GM23338 (cell line): Measurements from ENCODE around the gene GNAT3. TPM values are rescaled to one million over a fixed set of nuclear protein-coding genes. Genes with fewer than 3 reads are reported as not detected.

Source experiments
- ATAC-seq: fragments of 200-7000 bp; cut with Tn5 transposase; 3 replicates; pipeline ENCODE4 v1.9.1; 2020
- DNase-seq: peaks from one replicate; pipeline ENCODE4 v3.0.0-alpha.2; 2015; ENCODE audit warnings: low spot score
- H2AFZ ChIP-seq: fragments of 200-600 bp; sonication (generic); 2 replicates; pipeline ENCODE4 v1.8.0; 2016; ENCODE audit warnings: antibody characterized with exemption, mild to moderate bottlenecking, moderate library complexity
- H3F3A ChIP-seq: fragments of 200-600 bp; sonication (generic); replicated peaks from 2 replicates; pipeline ENCODE4 v1.8.0; 2017; ENCODE audit warnings: antibody characterized with exemption, mixed run types, low read depth
- H3K27ac ChIP-seq: fragments of 200-600 bp; sonication (generic); 2 replicates; pipeline ENCODE4 v1.6.1; 2016; ENCODE audit warnings: low read depth
- H3K27me3 ChIP-seq: fragments of 200-600 bp; sonication (generic); 2 replicates; pipeline ENCODE4 v1.8.0; 2016; ENCODE audit warnings: mild to moderate bottlenecking, mixed run types, moderate library complexity; ENCODE audit not compliant: insufficient read depth
- H3K36me3 ChIP-seq: fragments of 200-600 bp; sonication (generic); 2 replicates; pipeline ENCODE4 v1.8.0; 2016; ENCODE audit warnings: mild to moderate bottlenecking; ENCODE audit not compliant: insufficient read depth
- H3K4me1 ChIP-seq: fragments of 200-600 bp; sonication (generic); 2 replicates; pipeline ENCODE4 v1.8.0; 2016; ENCODE audit warnings: mild to moderate bottlenecking, moderate library complexity; ENCODE audit not compliant: insufficient read depth
- H3K4me2 ChIP-seq: fragments of 200-600 bp; sonication (generic); 2 replicates; pipeline ENCODE4 v1.7.1; 2017; ENCODE audit warnings: mixed run types
- H3K4me3 ChIP-seq: fragments of 200-600 bp; sonication (generic); 2 replicates; pipeline ENCODE4 v1.6.1; 2016; ENCODE audit warnings: mixed run types
- H3K79me2 ChIP-seq: fragments of 200-600 bp; sonication (generic); replicated peaks from 2 replicates; pipeline ENCODE4 v1.8.0; 2017; ENCODE audit warnings: mild to moderate bottlenecking; ENCODE audit not compliant: insufficient read depth
- H3K9me2 ChIP-seq: fragments of 200-600 bp; sonication (generic); 2 replicates; pipeline ENCODE4 v1.8.0; 2017; ENCODE audit not compliant: insufficient read depth
- H4K20me1 ChIP-seq: fragments of 200-600 bp; sonication (generic); replicated peaks from 2 replicates; pipeline ENCODE4 v1.8.0; 2017; ENCODE audit warnings: mild to moderate bottlenecking; ENCODE audit not compliant: insufficient read depth
- H3K27ac Mint-ChIP-seq: 2 replicates; pipeline ENCODE4 v1.8.0; 2020; ENCODE audit warnings: inconsistent platforms, mild to moderate bottlenecking, moderate library complexity, mixed read lengths
- H3K27me3 Mint-ChIP-seq: 3 replicates; pipeline ENCODE4 v1.8.0; 2022; ENCODE audit warnings: low read depth, mild to moderate bottlenecking, moderate library complexity, mixed read lengths, inconsistent platforms; ENCODE audit not compliant: insufficient read depth, poor library complexity
- H3K36me3 Mint-ChIP-seq: 3 replicates; pipeline ENCODE4 v1.8.0; 2021; ENCODE audit warnings: low read depth, mild to moderate bottlenecking, inconsistent platforms, moderate library complexity, mixed read lengths
- H3K4me1 Mint-ChIP-seq: 3 replicates; pipeline ENCODE4 v1.8.0; 2020; ENCODE audit warnings: mild to moderate bottlenecking, inconsistent platforms, mixed read lengths
- H3K4me3 Mint-ChIP-seq: 3 replicates; pipeline ENCODE4 v1.8.0; 2021; ENCODE audit warnings: moderate library complexity, mild to moderate bottlenecking, inconsistent platforms, mixed read lengths
- H3K9me3 Mint-ChIP-seq: 3 replicates; pipeline ENCODE4 v1.8.0; 2020; ENCODE audit warnings: moderate library complexity, mild to moderate bottlenecking, inconsistent platforms, mixed read lengths
- POLR2AphosphoS5 ChIP-seq: IDR thresholded peaks from 2 replicates; pipeline ENCODE4 v1.6.1; 2016; ENCODE audit warnings: antibody characterized with exemption, low read depth
- polyA plus RNA-seq: library from polyadenylated mRNA; unstranded; fragments of >200 nt; fragmentation: Nextera tagmentation; extraction: Ambion mirVana; gene quantifications from 2 replicates; pipeline ENCODE4 v1.2.1, GENCODE V29; 2016
- total RNA-seq: library from RNA; depleted of rRNA; stranded (reverse); fragments of >200 nt; shearing (Covaris generic); gene quantifications from 2 replicates; pipeline ENCODE4 v1.2.3, GENCODE V29; 2014
- TF ChIP-seq, protein P1 (sequence below): fragments of 250-450 bp; sonication (Bioruptor Pico); IDR thresholded peaks from 2 replicates; pipeline ENCODE4 v1.5.0; 2020; ENCODE audit warnings: mild to moderate bottlenecking, moderate library complexity
- TF ChIP-seq, protein P2 (sequence below): IDR thresholded peaks from 2 replicates; pipeline ENCODE4 v1.6.1; 2016; ENCODE audit warnings: antibody characterized with exemption
- TF ChIP-seq, protein P3 (sequence below): IDR thresholded peaks from one replicate; pipeline ENCODE4 v1.6.1; 2018; ENCODE audit warnings: antibody characterized with exemption; ENCODE audit not compliant: unreplicated experiment

Gene GNAT3
- total and polyA plus RNA-seq, 2 experiments from 2014 or later, result not detected

DNA sequence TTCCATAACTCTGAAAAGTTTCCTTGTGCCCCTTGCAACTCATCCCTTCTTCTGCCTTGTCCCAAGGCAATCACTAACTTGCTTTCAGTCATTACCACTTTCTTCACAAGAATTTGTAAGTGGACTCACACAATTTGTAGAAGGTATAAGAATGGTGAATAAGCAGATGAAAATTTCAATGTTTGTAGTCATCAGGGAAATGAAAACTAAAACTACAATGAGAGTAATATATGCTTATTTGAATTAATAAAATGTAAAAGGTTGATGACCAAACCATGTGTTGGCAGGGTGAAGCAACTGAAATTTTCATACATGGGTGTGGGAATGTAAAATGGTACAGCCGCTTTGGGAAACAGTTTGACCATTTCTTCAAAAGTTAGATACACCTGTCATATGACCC is 79.7 kb downstream of the GNAT3 start (continued):
- TF ChIP-seq, protein P1, sequence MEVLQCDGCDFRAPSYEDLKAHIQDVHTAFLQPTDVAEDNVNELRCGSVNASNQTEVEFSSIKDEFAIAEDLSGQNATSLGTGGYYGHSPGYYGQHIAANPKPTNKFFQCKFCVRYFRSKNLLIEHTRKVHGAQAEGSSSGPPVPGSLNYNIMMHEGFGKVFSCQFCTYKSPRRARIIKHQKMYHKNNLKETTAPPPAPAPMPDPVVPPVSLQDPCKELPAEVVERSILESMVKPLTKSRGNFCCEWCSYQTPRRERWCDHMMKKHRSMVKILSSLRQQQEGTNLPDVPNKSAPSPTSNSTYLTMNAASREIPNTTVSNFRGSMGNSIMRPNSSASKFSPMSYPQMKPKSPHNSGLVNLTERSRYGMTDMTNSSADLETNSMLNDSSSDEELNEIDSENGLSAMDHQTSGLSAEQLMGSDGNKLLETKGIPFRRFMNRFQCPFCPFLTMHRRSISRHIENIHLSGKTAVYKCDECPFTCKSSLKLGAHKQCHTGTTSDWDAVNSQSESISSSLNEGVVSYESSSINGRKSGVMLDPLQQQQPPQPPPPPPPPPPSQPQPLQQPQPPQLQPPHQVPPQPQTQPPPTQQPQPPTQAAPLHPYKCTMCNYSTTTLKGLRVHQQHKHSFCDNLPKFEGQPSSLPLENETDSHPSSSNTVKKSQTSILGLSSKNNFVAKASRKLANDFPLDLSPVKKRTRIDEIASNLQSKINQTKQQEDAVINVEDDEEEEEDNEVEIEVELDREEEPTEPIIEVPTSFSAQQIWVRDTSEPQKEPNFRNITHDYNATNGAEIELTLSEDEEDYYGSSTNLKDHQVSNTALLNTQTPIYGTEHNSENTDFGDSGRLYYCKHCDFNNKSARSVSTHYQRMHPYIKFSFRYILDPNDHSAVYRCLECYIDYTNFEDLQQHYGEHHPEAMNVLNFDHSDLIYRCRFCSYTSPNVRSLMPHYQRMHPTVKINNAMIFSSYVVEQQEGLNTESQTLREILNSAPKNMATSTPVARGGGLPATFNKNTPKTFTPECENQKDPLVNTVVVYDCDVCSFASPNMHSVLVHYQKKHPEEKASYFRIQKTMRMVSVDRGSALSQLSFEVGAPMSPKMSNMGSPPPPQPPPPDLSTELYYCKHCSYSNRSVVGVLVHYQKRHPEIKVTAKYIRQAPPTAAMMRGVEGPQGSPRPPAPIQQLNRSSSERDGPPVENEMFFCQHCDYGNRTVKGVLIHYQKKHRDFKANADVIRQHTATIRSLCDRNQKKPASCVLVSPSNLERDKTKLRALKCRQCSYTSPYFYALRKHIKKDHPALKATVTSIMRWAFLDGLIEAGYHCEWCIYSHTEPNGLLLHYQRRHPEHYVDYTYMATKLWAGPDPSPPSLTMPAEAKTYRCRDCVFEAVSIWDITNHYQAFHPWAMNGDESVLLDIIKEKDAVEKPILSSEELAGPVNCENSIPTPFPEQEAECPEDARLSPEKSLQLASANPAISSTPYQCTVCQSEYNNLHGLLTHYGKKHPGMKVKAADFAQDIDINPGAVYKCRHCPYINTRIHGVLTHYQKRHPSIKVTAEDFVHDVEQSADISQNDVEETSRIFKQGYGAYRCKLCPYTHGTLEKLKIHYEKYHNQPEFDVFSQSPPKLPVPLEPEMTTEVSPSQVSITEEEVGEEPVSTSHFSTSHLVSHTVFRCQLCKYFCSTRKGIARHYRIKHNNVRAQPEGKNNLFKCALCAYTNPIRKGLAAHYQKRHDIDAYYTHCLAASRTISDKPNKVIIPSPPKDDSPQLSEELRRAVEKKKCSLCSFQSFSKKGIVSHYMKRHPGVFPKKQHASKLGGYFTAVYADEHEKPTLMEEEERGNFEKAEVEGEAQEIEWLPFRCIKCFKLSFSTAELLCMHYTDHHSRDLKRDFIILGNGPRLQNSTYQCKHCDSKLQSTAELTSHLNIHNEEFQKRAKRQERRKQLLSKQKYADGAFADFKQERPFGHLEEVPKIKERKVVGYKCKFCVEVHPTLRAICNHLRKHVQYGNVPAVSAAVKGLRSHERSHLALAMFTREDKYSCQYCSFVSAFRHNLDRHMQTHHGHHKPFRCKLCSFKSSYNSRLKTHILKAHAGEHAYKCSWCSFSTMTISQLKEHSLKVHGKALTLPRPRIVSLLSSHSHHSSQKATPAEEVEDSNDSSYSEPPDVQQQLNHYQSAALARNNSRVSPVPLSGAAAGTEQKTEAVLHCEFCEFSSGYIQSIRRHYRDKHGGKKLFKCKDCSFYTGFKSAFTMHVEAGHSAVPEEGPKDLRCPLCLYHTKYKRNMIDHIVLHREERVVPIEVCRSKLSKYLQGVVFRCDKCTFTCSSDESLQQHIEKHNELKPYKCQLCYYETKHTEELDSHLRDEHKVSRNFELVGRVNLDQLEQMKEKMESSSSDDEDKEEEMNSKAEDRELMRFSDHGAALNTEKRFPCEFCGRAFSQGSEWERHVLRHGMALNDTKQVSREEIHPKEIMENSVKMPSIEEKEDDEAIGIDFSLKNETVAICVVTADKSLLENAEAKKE (CRISPR knock-in tag), result no peak
- TF ChIP-seq, protein P2, sequence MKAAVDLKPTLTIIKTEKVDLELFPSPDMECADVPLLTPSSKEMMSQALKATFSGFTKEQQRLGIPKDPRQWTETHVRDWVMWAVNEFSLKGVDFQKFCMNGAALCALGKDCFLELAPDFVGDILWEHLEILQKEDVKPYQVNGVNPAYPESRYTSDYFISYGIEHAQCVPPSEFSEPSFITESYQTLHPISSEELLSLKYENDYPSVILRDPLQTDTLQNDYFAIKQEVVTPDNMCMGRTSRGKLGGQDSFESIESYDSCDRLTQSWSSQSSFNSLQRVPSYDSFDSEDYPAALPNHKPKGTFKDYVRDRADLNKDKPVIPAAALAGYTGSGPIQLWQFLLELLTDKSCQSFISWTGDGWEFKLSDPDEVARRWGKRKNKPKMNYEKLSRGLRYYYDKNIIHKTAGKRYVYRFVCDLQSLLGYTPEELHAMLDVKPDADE, result no peak

DNA sequence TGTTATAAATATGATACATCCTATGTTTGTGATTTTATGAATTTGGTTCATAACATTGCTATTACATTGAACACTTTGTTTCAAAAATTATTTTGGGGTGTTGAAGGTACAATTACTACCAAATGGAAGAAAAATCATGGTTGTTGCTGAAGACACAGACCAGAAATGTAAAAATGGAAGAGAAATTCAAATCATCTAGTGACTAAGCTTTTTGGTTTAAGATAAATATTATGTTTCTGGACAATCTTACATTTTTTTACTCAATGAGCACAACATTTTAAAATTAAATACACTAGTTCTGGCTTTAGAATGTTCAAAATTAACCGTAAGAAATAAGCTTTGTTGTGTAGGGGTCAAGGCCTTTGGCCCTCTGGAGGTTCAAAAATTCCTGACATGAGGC is 82.7 kb downstream of the GNAT3 start:
- H3K9me2 ChIP-seq, result peaks cover 9% of the 10 kb centered on the region; the same call in 1 of the 2 replicates
- DNase-seq, result no peak
- H3K36me3 ChIP-seq, result no peaks in the 10 kb centered on the region
- no peak overlapping the region for H3K27ac ChIP-seq
- Mint-ChIP-seq H3K9me3 (peaks cover 6% of the 10 kb centered on the region; the same call in 2 of the 3 replicates), H3K36me3 (peaks cover 4% of the 10 kb centered on the region; the same call in 2 of the 3 replicates), H3K27ac (no peak overlapping the region), H3K4me3 (no peak overlapping the region), H3K27me3 (no peaks in the 10 kb centered on the region), H3K4me1 (peaks cover 8% of the 10 kb centered on the region; the same call in 2 of the 3 replicates)
- no peak overlapping the region for H2AFZ ChIP-seq
- H3K4me2 ChIP-seq, result no peak overlapping the region
- no peaks in the 10 kb centered on the region for H4K20me1 ChIP-seq
- no peaks in the 10 kb centered on the region for H3K79me2 ChIP-seq
- no peaks in the 10 kb centered on the region for H3K27me3 ChIP-seq
- no peaks in the 10 kb centered on the region for H3K4me1 ChIP-seq
- no peak overlapping the region for H3K4me3 ChIP-seq
- H3F3A ChIP-seq, result no peaks in the 10 kb centered on the region
- no peak for ATAC-seq
- TF ChIP-seq, protein P3, sequence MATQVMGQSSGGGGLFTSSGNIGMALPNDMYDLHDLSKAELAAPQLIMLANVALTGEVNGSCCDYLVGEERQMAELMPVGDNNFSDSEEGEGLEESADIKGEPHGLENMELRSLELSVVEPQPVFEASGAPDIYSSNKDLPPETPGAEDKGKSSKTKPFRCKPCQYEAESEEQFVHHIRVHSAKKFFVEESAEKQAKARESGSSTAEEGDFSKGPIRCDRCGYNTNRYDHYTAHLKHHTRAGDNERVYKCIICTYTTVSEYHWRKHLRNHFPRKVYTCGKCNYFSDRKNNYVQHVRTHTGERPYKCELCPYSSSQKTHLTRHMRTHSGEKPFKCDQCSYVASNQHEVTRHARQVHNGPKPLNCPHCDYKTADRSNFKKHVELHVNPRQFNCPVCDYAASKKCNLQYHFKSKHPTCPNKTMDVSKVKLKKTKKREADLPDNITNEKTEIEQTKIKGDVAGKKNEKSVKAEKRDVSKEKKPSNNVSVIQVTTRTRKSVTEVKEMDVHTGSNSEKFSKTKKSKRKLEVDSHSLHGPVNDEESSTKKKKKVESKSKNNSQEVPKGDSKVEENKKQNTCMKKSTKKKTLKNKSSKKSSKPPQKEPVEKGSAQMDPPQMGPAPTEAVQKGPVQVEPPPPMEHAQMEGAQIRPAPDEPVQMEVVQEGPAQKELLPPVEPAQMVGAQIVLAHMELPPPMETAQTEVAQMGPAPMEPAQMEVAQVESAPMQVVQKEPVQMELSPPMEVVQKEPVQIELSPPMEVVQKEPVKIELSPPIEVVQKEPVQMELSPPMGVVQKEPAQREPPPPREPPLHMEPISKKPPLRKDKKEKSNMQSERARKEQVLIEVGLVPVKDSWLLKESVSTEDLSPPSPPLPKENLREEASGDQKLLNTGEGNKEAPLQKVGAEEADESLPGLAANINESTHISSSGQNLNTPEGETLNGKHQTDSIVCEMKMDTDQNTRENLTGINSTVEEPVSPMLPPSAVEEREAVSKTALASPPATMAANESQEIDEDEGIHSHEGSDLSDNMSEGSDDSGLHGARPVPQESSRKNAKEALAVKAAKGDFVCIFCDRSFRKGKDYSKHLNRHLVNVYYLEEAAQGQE, result no peak
- no peak for TF ChIP-seq POLR2AphosphoS5
- TF ChIP-seq, protein P1 (CRISPR knock-in tag), result no peak
